Activated naive CD4-positive, alpha-beta T cell treated with anti-CD3 and anti-CD28 coated beads, Interleukin-2, amount 50 U/mL, for 16 hours (primary cell): ENCODE data around the gene SYNM.
"Not testable (repeated sequence)": the region's sequence is repeated elsewhere in the genome, so short reads cannot be mapped to it uniquely, and the experiment has no call there.

Experiments used
- DNase-seq: peaks from one replicate; pipeline ENCODE4 v3.0.0-alpha.2; 2020

SYNM gene, protein sequence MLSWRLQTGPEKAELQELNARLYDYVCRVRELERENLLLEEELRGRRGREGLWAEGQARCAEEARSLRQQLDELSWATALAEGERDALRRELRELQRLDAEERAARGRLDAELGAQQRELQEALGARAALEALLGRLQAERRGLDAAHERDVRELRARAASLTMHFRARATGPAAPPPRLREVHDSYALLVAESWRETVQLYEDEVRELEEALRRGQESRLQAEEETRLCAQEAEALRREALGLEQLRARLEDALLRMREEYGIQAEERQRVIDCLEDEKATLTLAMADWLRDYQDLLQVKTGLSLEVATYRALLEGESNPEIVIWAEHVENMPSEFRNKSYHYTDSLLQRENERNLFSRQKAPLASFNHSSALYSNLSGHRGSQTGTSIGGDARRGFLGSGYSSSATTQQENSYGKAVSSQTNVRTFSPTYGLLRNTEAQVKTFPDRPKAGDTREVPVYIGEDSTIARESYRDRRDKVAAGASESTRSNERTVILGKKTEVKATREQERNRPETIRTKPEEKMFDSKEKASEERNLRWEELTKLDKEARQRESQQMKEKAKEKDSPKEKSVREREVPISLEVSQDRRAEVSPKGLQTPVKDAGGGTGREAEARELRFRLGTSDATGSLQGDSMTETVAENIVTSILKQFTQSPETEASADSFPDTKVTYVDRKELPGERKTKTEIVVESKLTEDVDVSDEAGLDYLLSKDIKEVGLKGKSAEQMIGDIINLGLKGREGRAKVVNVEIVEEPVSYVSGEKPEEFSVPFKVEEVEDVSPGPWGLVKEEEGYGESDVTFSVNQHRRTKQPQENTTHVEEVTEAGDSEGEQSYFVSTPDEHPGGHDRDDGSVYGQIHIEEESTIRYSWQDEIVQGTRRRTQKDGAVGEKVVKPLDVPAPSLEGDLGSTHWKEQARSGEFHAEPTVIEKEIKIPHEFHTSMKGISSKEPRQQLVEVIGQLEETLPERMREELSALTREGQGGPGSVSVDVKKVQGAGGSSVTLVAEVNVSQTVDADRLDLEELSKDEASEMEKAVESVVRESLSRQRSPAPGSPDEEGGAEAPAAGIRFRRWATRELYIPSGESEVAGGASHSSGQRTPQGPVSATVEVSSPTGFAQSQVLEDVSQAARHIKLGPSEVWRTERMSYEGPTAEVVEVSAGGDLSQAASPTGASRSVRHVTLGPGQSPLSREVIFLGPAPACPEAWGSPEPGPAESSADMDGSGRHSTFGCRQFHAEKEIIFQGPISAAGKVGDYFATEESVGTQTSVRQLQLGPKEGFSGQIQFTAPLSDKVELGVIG (N-terminal part only)

DNA sequence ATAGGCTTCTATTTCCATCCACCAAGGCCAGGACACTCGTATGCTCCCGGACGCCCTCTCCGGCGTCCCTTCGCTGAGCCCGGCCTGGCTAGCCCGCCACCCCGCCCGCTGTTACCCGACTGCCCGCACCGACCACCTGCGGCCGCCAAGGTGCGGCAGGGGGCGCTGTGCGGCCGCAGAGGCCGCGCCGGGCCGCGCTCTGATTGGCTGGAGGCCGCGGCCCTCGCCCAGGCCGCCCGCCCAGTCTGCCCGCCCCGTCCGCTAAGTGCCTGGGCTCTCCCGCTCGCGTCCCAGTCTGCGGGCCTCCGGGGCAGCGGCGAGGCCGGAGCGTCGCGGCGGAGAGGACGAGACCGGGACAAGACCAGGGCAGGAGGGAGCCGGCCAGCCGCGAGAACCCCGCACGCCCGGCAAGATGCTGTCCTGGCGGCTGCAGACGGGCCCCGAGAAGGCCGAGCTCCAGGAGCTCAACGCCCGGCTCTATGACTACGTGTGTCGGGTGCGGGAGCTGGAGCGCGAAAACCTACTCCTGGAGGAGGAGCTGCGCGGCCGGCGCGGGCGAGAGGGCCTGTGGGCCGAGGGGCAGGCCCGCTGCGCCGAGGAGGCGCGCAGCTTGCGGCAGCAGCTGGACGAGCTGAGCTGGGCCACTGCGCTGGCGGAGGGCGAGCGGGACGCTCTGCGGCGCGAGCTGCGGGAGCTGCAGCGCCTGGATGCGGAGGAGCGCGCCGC is at the start of gene SYNM:
Gene SYNM, plus strand, starts transcription at position 293 of the 726 bp plus-strand sequence. Its CDS starts 120 bp downstream, at position 413.
- no peak for DNase-seq

DNA sequence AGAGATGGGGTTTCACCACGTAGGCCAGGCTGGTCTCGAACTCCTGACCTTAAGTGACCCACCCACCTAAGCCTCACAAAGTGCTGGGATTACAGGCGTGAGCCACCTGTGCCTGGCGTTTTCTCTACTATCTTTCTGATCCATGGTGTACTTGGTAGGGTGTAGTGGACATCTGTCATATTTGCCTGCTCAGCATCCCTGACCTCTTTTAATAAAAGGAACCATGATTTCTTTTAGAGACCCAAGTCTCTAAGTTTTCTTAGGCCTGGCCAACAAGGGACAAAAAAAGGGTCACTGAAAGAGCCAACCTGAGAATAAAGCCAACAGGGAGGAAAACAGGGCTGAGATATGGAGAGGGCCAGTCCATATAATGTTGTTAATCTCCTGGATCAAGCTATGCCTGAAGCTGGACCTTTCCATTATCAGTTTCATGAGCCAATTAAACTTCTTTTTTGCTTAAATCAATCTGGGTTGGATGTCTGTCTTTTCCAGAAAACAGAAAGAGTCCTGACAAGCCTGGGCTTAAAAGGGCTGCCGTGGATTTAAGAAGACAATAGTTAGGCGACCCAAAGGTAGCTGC is 49.2 kb upstream of the SYNM start:
- no peak for DNase-seq

DNA sequence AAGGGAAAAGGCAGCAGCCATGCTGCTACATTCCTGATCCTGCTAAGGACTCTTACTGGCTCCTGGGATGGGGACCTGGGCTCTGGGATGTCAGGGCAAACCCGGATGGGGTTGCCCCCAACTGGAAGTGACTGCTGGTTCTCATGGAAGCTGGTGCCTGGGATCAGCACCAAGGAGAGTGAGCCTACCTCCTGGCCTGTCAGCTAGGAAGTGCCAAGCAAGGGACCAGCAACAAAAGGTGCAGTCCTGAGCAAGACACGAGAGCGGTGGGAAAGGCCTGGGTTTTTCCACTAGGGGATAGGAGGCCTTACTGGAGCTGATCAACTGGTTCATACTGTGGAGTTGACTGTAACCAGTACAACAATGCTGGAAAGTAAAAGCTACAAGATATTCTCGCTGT is 47.9 kb upstream of the SYNM start:
- DNase-seq, result no peak

DNA sequence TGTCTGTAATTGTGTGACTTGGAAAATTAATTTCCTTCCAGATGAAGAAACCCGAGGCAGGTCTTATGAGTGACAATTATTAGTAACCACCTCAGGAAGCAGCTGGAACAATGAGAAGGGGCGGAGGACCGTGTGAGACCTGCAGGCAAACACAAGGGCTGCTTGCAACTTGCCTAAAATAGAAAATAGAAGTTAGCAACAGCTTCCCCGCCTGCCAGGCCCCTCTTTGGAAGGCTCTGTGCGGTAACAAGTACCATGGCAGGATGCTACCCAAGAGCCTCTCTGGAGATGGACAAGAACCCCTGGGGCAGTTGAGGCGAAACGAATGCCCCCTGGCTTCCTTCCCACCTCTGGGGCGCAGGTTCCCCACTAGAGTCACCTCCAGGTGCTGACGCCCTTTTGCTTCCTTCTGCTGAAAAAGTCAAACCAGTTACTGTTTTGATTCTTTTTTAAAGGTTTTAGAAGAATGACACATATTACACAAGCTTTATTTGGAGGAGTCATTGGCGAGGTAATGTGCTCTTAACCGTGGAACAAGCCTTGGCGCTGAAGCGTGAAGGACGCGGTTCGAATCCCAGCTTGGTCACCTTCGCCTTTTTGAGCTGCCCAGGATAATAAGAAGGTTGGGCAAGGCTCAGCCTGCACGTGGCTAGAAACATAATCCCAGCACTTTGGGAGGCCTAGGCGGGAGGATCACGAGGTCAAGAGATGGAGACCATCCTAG is 47.0 kb upstream of the SYNM start:
- no peak for DNase-seq

DNA sequence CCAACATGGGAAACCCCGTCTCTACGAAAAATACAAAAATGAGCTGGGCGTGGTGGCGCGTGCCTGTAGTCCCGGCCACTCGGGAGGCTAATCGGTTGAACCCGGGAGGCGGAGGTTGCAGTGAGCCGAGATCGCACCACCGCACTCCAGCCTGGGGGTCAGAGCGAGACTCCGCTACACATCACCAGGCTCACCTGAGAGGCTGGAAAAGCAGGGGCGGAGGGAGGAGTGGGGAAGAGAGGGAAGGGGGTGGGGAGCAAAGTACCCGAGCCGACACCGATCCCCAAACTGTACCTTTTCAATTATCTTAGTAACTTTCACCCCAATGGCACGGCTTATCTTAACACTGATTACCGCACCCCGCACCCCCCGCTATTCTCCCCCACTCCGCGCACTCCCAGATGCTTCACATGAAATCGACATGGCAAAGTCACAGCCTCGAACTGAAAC is 46.4 kb upstream of the SYNM start:
- DNase-seq, result no peak

DNA sequence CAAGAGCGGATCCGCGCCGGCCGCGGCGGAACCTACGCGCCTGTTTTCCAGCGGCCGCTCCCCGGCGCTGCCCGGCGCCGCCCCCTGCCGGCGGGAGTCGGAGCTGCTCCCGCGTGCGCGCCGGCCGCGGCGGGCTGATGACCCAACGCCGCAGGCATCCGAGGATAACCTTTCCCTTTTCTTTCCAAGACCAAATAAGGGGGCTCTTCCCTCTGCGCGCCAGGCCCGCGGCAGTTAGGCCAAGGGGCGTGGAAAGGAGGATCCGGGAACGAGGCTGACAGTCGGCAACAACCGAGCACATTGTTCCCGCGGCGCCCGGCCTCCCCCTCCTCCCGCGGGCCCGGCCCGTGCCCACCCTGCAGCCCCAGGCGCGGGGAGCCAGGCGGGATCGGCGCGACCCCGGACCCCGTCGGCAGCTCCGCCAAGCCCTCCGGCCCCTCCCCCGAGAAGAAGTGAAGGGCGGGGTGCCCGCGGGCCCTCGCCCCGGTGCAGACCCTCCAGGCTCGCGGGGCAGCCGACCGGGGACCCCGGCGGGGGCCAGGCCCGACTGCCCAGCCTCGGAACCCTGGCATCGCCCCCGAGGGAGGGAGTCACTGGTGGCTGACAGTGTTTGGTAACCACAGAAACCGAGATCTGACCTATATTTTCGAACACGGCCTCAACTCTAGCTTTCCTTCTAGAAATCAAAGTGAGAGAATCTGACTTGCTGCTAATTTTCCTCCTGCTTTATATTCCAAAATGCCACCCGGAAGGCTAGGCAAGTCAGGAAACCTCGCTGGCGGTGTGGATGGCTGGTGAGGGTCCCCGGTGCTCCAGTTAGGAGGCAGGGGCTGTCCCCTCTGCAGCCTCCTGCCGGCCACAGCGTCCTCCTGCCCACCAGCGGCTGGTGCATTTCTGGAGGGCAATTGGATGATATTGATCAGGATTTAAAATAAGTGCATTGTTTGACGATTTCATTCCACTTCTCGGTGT is 45.6 kb upstream of the SYNM start:
- DNase-seq, result peak; percentile 53

DNA sequence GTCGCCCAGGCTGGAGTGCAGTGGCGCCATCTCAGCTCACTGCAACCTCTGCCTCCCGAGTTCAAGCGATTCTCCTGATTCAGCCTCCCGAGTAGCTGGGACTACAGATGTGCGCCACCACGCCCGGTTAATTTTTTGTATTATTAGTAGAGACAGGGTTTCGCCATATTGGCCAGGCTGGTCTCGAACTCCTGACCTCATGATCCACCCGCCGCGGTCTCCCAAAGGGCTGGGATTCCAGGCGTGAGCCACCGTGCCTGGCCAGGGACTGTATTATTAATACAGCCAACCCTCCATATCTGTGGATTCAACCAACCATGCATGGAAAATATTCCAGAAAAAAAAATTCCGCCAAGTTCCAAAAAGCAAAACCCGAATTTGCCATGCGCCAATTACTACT is 44.7 kb upstream of the SYNM start:
- not testable (repeated sequence) for DNase-seq

DNA sequence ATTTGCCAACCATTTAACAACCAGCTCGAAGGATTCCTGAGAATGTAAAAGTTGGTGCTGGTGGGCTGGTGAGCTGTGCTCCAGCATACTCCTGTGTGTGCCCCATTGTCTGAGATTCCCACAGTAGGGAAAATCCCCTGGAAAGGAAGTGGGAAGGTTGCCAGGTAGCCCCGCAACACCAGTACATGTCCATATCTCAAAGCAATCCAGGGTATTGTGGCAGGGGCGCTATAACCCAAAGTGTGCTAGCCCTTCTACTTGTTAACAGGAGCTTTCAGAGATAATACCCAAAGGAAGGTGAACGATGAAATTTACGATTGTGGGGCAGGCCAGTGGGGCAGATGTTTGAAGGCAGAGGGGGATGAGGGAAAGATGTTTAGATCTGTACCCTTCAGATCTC is 42.7 kb upstream of the SYNM start:
- no peak for DNase-seq

DNA sequence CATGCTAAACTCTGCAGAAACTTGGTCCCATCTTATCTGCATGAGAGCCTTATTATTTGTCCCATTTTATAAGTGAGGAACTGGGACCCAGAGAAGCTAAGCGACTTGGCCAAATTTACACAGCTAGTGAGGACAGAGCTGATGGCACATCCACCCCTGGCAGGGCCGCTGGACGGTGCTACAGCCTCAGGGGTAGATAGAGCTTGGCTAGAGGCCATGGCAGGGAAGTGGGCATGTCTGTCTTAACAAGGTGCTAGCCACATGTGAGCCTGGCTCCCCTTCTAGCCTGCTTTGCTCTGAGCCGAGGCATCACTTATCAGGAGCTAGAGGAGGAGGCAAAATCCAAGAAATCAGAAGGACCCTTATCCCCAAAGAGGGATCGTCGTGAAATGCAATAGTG is 36.7 kb upstream of the SYNM start:
- no peak for DNase-seq

DNA sequence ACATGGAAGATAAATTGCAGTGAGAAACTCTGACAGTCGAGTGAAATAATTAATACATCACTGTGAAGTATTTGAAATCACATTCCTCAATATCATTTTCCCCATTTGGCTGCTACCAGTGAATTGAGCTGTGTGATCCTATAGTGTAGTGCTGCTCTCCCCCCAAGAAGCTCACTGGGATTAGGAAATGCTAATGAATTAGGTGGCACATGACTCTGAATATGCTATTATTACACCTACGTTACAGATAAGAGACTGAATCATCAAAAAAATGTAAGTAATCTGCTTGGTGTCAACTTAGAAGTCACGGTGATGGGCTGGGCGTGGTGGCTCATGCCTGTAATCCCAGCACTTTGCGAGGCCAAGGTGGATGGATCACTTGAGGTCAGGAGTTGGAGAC is 34.7 kb upstream of the SYNM start:
- no peak for DNase-seq

DNA sequence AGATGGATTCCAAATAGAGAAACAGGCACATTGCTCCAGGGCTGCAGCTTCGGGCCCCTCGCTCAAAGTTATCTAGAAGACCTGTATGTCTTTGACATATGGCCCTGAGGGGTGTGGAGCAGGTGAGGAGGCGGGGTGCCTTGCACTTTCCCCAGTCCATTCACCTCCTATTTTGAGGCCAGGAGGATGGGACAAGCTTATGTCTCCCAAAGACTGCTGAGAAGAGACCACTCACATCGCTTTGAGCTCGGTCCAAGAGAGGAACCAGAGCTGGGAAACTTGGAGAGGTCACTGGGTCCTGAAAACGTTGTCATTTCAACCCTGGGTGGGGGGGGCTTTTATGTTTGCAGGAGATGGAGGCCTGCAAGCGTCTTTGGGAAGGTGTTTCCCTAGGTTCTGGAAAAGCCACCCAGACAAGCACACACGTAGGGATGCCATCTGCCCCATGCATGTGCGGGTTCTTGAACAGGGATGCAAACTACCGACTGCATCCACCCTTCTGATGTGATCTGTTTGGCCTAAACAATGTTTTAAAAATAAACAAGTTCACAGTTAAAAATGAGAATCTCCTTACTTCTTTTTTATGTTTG is 33.7 kb upstream of the SYNM start:
- DNase-seq, result no peak

DNA sequence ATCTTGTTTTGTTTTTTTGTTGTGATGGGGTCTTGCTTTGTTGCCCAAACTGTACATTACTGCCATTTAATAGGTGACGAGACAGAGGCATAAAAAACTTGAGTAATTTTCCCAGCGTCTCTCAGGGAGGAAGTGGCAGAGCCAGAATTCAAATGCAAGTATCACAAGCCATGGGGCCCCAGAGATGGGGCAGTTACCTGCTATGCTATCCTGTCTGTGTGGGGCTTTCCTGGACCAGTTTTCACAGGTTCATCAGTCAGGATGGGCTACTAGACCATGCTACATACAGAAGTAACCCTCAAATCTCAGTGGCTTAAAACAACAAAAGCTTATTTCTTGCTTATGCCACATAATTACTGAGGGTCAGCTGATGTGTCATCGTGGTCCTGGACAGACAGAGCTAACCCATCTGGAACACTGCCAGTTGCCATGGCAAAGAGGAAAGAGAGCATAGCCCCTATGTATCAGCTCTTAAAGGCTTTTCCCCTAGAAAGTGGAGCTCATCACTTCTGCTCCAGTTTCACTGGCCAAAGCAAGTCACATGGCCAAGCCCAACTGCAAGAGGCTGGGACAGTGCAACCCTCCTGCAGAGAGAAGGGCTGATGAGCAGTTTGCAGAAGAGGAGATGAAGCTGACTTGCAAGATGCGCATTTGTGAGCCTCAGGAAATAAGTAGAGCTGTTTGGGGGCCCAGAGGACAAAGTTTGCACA is 31.7 kb upstream of the SYNM start:
- no peak for DNase-seq

DNA sequence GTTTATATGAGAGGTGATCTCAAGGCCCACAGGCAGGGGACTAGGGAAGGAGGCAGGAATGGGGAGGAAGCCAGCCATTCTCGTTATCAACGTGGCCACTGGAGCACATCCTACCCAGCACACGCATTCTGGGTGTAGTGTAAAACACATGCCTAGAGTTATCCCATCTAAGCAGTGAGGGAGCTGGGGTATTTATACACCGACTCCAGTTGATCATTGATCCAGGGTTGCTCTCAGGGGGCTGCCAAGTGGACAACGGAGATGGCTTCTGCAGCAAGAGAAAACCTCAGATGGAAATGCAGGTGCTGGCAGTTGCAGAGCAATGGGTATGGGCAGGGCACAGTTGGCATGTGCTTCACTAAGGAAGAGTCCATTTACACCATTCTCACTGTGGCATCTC is 30.4 kb upstream of the SYNM start:
- no peak for DNase-seq

DNA sequence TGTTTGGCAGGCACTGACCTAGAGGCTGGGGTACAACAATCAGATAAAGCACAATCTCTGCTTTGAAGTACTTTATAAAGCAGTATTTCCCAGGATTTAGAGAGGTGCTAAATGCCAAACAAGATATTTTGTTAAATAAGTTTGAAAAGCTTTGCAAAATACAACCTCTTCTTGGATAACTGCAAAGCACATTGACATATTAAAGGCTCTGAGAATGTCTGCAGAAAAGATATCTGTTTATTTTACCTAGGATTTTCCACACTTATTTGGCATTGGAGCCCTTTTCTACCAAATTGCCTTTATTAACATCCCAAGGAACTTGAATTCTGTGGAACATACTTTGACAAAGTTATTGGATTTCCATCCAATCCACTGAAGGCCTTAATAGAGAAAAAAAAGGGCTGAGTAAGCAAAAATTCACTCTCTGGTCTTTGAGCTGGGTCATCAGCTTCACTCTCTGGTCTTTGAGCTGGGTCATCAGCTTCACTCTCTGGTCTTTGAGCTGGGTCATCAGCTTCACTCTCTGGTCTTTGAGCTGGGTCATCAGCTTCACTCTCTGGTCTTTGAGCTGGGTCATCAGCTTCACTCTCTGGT is 29.7 kb upstream of the SYNM start:
- DNase-seq, result not testable (repeated sequence)

DNA sequence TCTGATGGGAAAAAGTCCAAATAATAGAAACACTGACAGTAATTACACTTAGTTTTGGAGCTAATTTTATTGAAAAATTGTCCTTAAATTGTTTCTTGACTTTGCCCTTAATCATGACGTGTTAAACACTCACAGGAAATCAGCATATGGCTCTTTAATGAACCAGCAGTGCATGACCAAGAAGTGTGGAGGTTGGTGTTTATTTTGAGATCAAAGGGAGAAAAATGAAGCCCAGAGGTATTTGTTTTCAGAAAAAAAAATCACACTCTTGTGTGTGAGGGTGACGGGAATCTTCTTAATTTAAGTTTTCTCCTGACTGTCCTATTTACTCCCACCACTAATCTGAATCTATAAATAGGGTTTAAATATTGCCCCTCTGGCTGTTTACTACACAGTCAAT is 28.8 kb upstream of the SYNM start:
- no peak for DNase-seq

DNA sequence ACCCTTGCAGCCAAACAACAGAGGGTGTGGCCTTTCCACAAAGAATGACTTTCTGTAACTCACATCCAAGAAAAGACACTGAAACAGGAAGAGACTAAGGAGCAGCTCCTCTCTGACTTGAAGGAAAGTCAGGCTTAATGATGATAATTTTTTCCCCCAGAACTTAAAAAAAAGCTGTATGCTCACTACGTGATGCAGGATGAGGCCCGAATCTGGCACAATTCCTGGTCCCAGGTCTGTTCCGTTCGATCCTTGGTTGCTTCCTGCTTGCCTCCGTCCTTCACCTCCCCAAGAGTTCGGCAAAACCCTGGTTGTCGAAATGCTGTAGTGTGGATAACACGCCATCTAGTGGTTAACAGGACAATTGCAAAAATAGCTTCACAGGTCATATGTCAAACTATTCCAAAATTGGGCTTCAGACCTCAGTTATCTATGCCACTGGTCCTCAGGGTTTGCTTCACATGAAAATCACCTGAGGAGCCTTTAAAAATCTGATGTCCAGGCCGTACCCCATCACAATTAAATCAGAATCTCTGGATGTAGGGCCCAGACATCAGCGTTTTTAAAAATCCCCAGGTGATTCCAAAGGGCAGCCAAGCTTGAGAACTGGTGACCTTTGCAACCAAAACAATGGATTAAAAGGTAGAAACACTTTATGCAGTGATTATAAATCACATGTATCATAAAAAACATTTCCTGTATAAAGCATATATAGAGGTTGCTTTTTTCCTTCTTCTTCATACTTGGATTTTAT is 28.1 kb upstream of the SYNM start:
- peak; percentile 29 for DNase-seq

DNA sequence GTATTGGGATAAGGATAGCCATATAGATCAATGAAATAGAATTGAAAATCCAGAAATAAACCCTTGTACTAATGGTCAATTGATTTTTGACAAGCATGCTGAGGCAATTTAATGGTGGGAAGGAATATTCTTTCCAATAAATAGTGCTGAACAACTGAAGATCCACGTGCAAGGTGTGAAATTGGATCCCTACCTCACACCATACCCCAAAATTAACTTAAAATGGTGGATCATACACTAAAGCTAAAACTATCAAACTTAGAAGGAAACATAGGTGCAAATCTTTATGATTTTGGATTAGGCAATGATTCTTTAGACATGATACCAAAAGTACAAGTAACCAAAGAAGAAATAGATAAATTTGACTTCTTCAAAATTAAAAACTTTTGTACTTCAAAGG is 22.1 kb upstream of the SYNM start:
- no peak for DNase-seq

DNA sequence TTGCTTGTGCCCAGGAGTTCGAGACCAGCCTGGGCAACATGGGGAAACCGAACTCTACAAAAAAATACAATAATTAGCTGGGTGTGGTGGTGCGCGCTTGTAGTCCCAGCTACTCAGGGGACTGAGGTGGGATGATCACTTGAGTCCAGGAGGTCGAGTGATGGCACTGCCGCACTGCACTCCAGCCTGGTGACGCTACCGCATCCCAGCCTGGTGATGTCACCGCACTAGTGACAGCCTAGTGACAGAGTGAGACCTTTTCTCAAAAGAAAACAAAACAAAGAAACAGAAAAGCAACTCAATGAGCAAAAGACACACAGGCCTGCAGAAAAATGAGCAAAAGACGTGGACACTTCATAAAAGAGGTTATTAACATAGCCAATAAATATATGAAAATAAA is 19.9 kb upstream of the SYNM start:
- no peak for DNase-seq
